Mesodermal cell (in vitro differentiated cells): ENCODE results near the gene SPHK2.

Source experiments
- H3K27ac ChIP-seq: 2 replicates; pipeline ENCODE4 v1.7.0; 2013; ENCODE audit warnings: mild to moderate bottlenecking, low read depth, low read length, moderate library complexity; ENCODE audit not compliant: severe bottlenecking
- H3K36me3 ChIP-seq: 2 replicates; pipeline ENCODE4 v1.7.1; 2013; ENCODE audit warnings: mild to moderate bottlenecking, low read length, moderate library complexity; ENCODE audit not compliant: control insufficient read depth, insufficient read depth
- H3K4me1 ChIP-seq: one replicate; pipeline ENCODE4 v1.7.1; 2013; ENCODE audit warnings: mild to moderate bottlenecking, low read length; ENCODE audit not compliant: insufficient read depth, control insufficient read depth, poor library complexity, severe bottlenecking
- H3K4me3 ChIP-seq: 2 replicates; pipeline ENCODE4 v1.7.0; 2013; ENCODE audit warnings: low read length, control low read depth, mild to moderate bottlenecking; ENCODE audit not compliant: insufficient read depth, poor library complexity, severe bottlenecking; ENCODE audit errors: extremely low read depth
- H3K9me3 ChIP-seq: 2 replicates; pipeline ENCODE4 v1.7.1; 2013; ENCODE audit warnings: mild to moderate bottlenecking, low read length, moderate library complexity; ENCODE audit not compliant: control insufficient read depth
- WGBS, 2 experiments: methylation state at CpG; one replicate each; pipeline ENCODE4 v1.1.5; 2013; ENCODE audit warnings: missing lambda C conversion rate in 2 of 2; ENCODE audit not compliant: insufficient coverage in 2 of 2; 5-methylcytosine and 5-hydroxymethylcytosine counted together

Gene SPHK2

DNA sequence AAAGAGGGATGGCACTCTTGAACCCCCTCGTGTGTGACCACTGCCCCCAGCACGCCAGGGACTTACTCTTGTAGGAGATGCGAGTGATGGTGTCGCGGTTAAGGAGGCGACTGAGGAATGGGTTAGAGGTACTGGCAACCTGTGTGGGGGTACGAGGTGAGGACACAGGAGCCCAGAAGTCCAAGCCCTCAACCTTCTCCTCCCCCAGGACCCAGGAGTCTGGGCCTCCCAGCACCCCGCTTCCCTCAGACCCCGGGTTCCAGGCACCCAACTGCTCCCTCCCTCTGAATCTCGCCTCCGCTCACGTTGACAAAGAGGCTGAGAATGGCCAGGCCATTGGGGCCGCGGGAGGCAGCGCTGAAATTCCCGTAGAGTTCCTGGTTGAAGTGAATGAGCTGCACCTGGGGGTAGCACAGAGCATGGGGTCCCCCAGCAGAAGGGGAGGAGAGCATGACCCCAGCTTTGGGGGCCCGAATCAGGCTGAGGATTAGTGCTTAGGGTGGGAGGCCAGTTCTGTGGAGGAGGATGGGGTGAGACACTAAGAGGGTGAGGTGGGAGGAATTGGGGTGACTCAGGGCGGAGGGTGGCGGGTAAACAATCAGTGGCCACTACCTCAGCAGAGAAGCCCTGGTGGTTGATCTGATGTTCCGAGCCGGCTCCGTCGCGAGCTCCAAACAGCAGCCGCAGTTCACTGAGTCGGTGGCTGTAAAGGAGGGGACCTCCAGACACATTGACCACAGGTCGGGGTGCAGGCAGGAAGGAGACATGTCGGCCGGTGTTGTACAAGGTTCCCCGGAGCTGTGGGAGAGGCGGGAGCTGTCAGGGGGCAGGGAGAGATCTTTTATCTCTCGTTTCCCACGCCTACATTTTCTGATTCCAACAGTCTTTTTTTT lies 20.4 kb downstream of the SPHK2 start:
- no peak overlapping the region for H3K27ac ChIP-seq
- 85 to 93% methylated on average over 18 to 19 of the region's 33 CpGs for WGBS, 2 experiments
- H3K9me3 ChIP-seq, result no peaks in the 10 kb centered on the region
- H3K36me3 ChIP-seq, result no peaks in the 10 kb centered on the region
- H3K4me1 ChIP-seq, result no peaks in the 10 kb centered on the region
- no peak overlapping the region for H3K4me3 ChIP-seq

DNA sequence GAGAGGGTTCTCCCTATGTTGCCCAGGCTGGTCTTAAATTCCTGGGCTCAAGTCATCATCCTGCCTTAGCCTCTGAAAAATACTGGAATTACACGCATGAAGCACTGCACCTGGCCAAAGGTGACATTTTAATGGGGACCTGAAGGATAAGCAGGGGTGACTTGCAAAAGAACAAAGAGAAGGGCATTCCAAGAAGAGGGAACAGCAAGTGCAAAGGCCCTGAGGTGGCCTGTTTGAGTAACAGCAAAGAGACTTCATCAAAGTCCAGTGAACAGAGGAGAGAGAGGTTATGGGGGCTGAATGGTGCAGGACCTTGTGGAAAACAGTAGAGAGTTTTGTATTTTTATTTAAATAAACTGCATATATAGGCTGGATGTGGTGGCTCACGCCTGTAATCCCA lies 22.5 kb downstream of the SPHK2 start:
- Histone ChIP-seq H3K9me3 (no peaks in the 10 kb centered on the region), H3K36me3 (no peaks in the 10 kb centered on the region), H3K27ac (no peak overlapping the region), H3K4me1 (peaks cover 5% of the 10 kb centered on the region), H3K4me3 (no peak overlapping the region)
- WGBS, 2 experiments, result 100% methylated on average over 1 of the region's 2 CpGs

DNA sequence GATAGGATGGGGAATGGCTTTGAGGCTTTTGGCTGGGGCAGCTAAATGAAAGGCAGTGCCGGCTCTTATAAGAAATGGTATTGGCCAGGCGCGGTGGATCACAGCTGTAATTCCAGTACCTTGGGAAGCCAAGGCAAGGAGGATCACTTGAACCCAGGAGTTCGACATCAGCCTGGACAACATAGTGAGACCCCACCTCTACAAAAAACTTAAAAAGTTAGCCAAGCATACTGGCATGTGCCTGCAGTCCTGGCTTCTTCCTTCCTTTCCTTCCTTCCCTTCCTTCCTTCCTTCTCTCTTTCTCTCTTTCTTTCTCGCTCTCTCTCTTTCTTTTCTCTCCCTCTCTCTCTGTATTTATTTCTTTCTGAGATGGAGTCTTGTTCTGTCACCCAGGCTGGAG lies 23.6 kb downstream of the SPHK2 start:
- no peaks in the 10 kb centered on the region for H3K36me3 ChIP-seq
- 89 to 97% methylated on average over 4 of the region's 5 CpGs for WGBS, 2 experiments
- H3K9me3 ChIP-seq, result no peaks in the 10 kb centered on the region
- peaks cover 5% of the 10 kb centered on the region for H3K4me1 ChIP-seq
- no peak overlapping the region for H3K4me3 ChIP-seq
- H3K27ac ChIP-seq, result no peak overlapping the region

DNA sequence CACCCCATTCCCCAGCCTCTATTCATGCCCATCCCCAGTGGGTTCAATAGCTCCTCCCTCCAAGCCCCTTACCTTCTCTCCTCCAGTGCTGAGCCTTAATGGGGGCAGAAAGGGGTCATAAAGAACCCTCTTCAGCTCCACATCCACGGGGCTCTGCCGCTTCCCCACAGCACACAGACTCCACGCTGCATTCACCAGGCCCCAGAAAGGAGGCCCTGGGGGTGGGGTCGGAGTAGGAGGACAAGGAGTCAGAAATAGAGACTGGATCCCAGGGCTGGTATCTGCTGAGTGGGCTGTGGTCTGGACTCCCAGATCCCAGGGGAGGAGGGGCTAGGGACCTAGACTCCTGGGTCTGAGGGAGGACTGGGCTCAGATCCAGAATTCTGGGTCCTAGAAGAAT lies 25.0 kb downstream of the SPHK2 start:
- Histone ChIP-seq H3K27ac (no peak overlapping the region), H3K9me3 (no peaks in the 10 kb centered on the region), H3K4me3 (no peak overlapping the region), H3K36me3 (no peaks in the 10 kb centered on the region), H3K4me1 (peaks cover 5% of the 10 kb centered on the region)
- WGBS, 2 experiments, result 100% methylated on average over 1 of the region's 4 CpGs; no CpG with 5 or more reads in 1 of the 2 experiments

DNA sequence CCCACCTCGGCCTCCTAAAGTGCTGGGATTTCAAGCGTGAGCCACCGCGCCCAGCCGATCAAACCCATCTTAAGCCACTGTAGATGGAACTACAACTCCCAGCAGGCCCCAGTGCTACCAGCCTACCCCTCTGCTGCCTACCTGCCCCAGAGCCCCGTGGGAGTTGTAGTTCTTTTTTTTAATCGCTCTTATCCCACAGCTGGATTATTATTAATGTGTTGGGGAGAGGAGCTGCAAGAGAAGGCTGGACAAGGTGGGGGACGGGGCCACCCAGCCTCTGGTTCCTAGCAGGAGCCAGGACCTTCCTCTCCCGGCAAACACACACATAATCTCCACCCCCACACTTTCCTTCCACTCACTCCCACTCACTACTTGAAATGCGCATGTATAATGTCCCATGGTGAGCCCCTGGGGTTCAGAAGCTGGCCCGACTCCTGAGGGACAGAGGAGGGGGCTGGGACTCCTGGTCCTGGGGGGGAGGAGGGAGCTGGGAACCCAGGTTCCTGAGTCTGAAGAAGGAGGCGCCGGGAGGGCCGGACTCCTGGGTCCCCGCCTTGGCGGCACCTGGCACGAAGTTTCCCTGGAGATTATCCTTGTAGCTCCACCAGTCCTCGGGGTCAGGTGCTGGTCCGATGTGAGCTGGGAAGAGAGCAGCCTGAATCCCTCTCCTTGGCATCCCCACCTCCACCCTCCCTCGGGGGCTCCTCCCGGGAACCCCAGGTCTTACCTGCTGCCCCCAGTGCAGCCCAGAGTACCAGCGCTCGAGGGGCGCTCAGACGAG lies 25.7 kb downstream of the SPHK2 start:
- 2 to 4% methylated on average over 17 to 18 of the region's 25 CpGs for WGBS, 2 experiments
- Histone ChIP-seq H3K27ac (no peak overlapping the region), H3K9me3 (no peaks in the 10 kb centered on the region)

DNA sequence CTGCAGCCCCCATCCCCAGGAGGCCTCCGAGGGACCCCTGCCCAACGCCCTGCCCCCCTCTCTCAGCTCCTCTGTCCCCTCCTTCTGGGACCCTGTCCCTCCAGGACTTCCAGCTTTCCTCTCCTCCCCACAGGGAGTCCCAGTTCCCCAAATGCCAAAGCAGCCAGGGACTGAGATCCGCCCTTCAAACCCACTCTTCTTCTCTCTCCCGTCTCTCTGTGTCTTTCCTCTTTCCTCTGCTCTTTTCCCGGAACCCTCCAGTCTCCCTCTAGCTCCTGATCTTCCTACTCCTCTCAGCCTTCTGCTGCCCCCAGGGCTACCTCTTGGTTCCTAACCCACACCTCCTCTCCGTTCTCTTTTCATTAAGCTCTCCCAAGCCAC lies 26.3 kb downstream of the SPHK2 start:
- 0 to 1% methylated on average over 6 of the region's 6 CpGs for WGBS, 2 experiments

More for the DNA sequence above, 25.7 kb downstream of the SPHK2 start:
- peaks cover 5% of the 10 kb centered on the region for H3K4me1 ChIP-seq
- peak overlapping the region; percentile 51 for H3K4me3 ChIP-seq
- H3K36me3 ChIP-seq, result no peaks in the 10 kb centered on the region

DNA sequence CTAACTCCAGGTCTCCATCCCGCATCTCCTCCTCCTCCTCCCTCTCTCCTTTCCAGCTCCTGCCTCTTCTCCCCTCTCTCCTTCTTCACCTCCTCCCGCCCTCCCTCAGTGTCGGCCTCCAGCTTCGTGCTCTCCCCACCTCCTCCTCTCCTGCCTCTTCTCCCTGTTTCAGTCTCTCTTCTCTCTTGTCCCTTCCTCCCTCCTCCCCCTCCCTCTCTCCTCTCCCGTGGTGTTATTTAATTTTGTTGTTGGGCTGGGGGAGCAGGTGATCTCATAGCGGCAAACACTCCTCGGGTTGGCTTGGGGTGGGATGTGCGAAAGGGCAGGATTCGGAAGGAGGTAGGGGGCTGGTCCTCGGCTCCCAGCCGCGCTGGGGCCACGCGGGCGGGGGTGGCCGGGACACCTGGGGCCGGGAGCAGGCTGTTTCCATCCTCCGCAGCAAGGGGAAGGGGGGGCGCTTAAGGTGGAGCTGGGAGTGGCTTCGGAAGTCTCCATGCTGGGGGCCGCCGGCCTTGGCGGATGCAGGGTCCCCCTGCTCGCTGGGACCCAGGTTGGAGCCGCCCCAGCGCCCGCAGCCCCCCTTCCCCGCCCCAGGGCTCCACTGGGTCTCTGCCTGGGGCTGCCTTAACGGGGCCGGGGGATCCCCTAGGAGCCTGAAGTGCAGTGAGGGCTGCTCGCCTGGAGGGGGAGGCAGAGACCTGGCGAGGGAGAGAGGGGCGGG lies 26.9 kb downstream of the SPHK2 start, which contains the start of gene CA11:
CA11 (minus strand) TSS at position 187 of the 721 bp plus-strand sequence. CDS start 555 bp downstream, outside the sequence.
- WGBS, 2 experiments, result 0% methylated on average over 17 to 24 of the region's 33 CpGs
- Histone ChIP-seq H3K4me3 (peak within 1 kb of the TSS; percentile 51), H3K9me3 (no peaks in the 10 kb centered on the region), H3K36me3 (no peaks in the 10 kb centered on the region), H3K27ac (peak within 1 kb of the TSS; percentile 30), H3K4me1 (peaks cover 5% of the 10 kb centered on the region)

More for the DNA sequence above, 26.3 kb downstream of the SPHK2 start:
- Histone ChIP-seq H3K4me3 (peak overlapping the region; percentile 51), H3K9me3 (no peaks in the 10 kb centered on the region), H3K27ac (peak overlapping the region; percentile 30), H3K4me1 (peaks cover 5% of the 10 kb centered on the region), H3K36me3 (no peaks in the 10 kb centered on the region)

DNA sequence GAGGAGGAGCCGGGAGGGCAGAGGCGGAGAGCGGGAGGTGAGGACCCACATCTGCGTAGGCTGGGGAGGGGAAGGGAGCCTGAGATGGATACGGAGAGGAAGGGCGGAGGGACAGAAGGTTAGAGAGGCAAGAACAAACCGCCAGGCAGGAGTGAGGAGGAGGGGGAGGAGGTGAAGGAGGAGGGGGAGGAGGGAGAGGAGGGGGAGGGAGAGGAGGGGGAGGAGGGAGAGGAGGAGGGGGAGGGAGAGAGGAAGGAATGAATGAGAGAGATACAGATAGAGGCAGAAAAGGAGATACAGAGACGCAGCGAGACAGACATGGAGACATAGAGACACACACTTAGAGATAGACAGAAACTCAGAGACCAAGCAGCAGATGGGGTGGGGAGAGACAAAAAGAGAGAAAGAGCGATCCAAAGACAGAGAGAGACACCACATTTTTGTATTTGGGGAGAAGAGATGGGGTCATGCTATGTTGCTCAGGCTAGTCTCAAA lies 27.5 kb downstream of the SPHK2 start:
- H3K36me3 ChIP-seq, result no peaks in the 10 kb centered on the region
- H3K4me1 ChIP-seq, result peaks cover 5% of the 10 kb centered on the region
- WGBS, 2 experiments, result 58 to 66% methylated on average over 3 to 4 of the region's 10 CpGs
- H3K9me3 ChIP-seq, result no peaks in the 10 kb centered on the region
- H3K4me3 ChIP-seq, result peak overlapping the region; percentile 51
- H3K27ac ChIP-seq, result no peak overlapping the region

DNA sequence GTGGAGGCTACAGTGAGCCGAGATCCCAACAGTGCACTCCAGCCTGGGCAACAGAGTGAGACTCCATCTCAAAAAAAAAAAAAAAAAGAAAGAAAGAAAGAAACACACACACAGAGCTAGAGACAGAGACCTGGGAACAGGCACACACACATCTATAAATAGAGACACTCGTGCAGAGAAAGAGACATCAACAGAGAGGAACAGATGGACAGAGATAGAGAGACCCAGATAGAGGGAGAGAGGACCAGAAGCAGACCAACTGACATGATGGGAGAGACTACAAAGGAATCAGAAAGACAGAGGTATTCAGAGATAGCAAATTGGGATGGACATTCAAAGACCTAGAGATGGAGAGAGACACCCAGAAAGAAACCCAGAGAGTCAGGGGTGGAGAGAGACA lies 28.8 kb downstream of the SPHK2 start:
- Histone ChIP-seq H3K36me3 (no peaks in the 10 kb centered on the region), H3K4me3 (no peak overlapping the region), H3K4me1 (peaks cover 5% of the 10 kb centered on the region), H3K9me3 (no peaks in the 10 kb centered on the region), H3K27ac (no peak overlapping the region)
- 86% methylated on average over 1 of the region's 2 CpGs; no CpG with 5 or more reads in 1 of the 2 experiments for WGBS, 2 experiments

DNA sequence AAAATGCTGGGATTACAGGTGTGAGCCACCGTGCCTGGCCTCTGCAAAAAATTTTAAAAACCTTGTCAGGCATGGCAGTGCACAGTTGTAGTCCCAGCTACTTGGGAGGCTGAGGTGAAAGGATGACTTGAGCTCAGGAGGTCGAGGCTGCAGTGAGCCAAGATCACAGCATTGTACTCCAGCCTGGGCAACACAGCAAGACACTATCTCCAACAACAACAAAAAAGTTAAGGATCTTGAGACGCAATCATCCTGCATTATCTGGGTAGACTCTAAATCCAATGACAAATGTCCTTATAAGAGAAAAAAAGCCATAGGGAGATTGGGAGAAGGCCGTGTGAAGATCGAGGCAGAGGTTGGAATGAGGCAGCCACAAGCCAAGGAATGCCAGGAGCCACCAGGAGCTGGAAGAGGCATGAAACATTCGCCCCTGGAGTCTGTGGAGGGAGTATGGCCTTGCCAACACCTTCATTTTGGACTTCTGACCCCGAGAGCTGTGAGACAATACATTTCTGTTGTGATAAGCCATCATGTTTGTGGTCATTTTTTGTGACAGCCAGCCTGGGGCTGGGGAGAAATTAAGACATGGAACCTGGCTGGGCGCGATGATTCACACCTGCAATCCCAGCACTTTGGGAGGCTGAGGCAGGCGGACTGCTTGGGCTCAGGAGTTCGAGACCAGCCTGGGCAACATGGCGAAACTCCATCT lies 31.8 kb downstream of the SPHK2 start:
- Histone ChIP-seq H3K4me1 (peaks cover under 1% of the 10 kb centered on the region), H3K9me3 (no peaks in the 10 kb centered on the region), H3K27ac (no peak overlapping the region), H3K36me3 (no peaks in the 10 kb centered on the region), H3K4me3 (no peak overlapping the region)
- 92 to 95% methylated on average over 9 to 10 of the region's 12 CpGs for WGBS, 2 experiments
